HG02642 (cell line): ENCODE measurements around the gene IMPG1.

Experiments
- ATAC-seq: cut with Tn5 transposase; IDR thresholded peaks from one replicate; pipeline ENCODE4 v1.9.1; 2021; ENCODE audit warnings: mild to moderate bottlenecking; ENCODE audit not compliant: unreplicated experiment, poor library complexity

The IMPG1 gene

GRCh38 chr6:75896526-75896925 is 175.9 kb downstream of the IMPG1 start:
- no peak for ATAC-seq

GRCh38 chr6:75893776-75894152 is 178.7 kb downstream of the IMPG1 start:
- ATAC-seq: no peak

GRCh38 chr6:75893058-75893775 is 179.2 kb downstream of the IMPG1 start:
- peak; percentile 87 for ATAC-seq

- no peak for ATAC-seq
These were observed 180.1 kb downstream of the IMPG1 start for GRCh38 chr6:75892384-75892783.

GRCh38 chr6:75884822-75885221 is 187.6 kb downstream of the IMPG1 start:
- no peak for ATAC-seq

GRCh38 chr6:75882734-75883133 is 189.7 kb downstream of the IMPG1 start:
- no peak for ATAC-seq

GRCh38 chr6:75880305-75880704 is 192.2 kb downstream of the IMPG1 start:
- ATAC-seq: no peak

- ATAC-seq: no peak
These were observed 196.3 kb downstream of the IMPG1 start for GRCh38 chr6:75876152-75876551.

GRCh38 chr6:75874224-75874623 is 198.2 kb downstream of the IMPG1 start:
- ATAC-seq: no peak
